K562 (cell line): ENCODE measurements around the gene TPR. TPM values are rescaled to one million over a fixed set of nuclear protein-coding genes. Genes with fewer than 3 reads are reported as not detected.

Source experiments
- ADNP ChIP-seq: fragments of 200-800 bp; sonication (Bioruptor generic); IDR thresholded peaks from 2 replicates; pipeline ENCODE4 v1.6.1; 2016; ENCODE audit warnings: missing genetic modification characterization, missing compliant biosample characterization
- CBFA2T3 ChIP-seq: fragments of 450-650 bp; IDR thresholded peaks from 2 replicates; pipeline ENCODE4 v1.6.1; 2017
- DMBX1 ChIP-seq: fragments of 250-450 bp; sonication (Bioruptor Pico); IDR thresholded peaks from 2 replicates; pipeline ENCODE4 v1.8.0; 2022; ENCODE audit warnings: inconsistent platforms, mild to moderate bottlenecking, moderate library complexity, borderline replicate concordance
- ETV1 ChIP-seq: fragments of 450-650 bp; conservative IDR thresholded peaks from 2 replicates; pipeline ENCODE4 v1.6.1; 2016; ENCODE audit warnings: missing genetic modification characterization, control low read depth, low read depth, missing compliant biosample characterization
- ILK ChIP-seq: fragments of 450-650 bp; IDR thresholded peaks from 2 replicates; pipeline ENCODE4 v1.6.1; 2016; ENCODE audit warnings: missing genetic modification characterization, low read depth, mild to moderate bottlenecking, missing compliant biosample characterization, moderate library complexity, borderline replicate concordance
- RBM15 ChIP-seq: fragments of 200-400 bp; formaldehyde crosslinking; IDR thresholded peaks from 2 replicates; pipeline ENCODE4 v1.6.1; 2018; ENCODE audit warnings: mild to moderate bottlenecking, low read length, moderate library complexity; ENCODE audit not compliant: insufficient read depth
- SMARCB1 ChIP-seq: IDR thresholded peaks from 2 replicates; pipeline ENCODE4 v1.6.1; 2011; ENCODE audit warnings: improper control_type of control experiment, low read depth; ENCODE audit not compliant: insufficient read length
- TAF9B ChIP-seq: fragments of 450-650 bp; IDR thresholded peaks from 2 replicates; pipeline ENCODE4 v1.6.1; 2018; ENCODE audit warnings: mild to moderate bottlenecking; ENCODE audit not compliant: partially characterized antibody
- ZNF551 ChIP-seq: fragments of 250-450 bp; sonication (Bioruptor Pico); IDR thresholded peaks from 2 replicates; pipeline ENCODE4 v1.5.0; 2021; ENCODE audit warnings: mild to moderate bottlenecking, moderate library complexity
- polyA plus RNA-seq, 8 experiments: library from polyadenylated mRNA; depleted of rRNA in 4 of 8; stranded (reverse) in 5 of 8; unstranded in 3 of 8; fragments of >200 nt; fragmentation: Nextera tagmentation in 2 of 8; fragmentation: Illumina TruSeq in 1 of 8; extraction: Ambion mirVana in 2 of 8; extraction: Trizol in 1 of 8; gene quantifications; 2 replicates each; pipeline versions ENCODE4 v1.2.1 to v1.2.3, GENCODE V29; 2011 to 2014; ENCODE audit warnings: inconsistent platforms in 1 of 8, missing spikeins in 1 of 8
- total RNA-seq, 7 experiments: library from RNA; depleted of rRNA in 6 of 7; stranded (reverse); fragments of >200 nt in 6 of 7; fragmentation: Illumina TruSeq in 2 of 7; extraction: Trizol in 2 of 7; gene quantifications; 2 replicates each; pipeline versions ENCODE4 v1.2.1 to v1.2.3, GENCODE V29; 2011 to 2021; ENCODE audit warnings: low replicate concordance in 1 of 7
- TF ChIP-seq, protein P1 (sequence below): fragments of 250-450 bp; sonication (Bioruptor Pico); IDR thresholded peaks from 2 replicates; pipeline ENCODE4 v1.8.0; 2022; ENCODE audit warnings: inconsistent platforms
- TF ChIP-seq, protein P2 (sequence below), 2 experiments: fragments of 450-650 bp; IDR thresholded peaks; 2 replicates each; pipeline ENCODE4 v1.6.1; 2018; ENCODE audit warnings: mild to moderate bottlenecking in 2 of 2, low read depth in 1 of 2; ENCODE audit not compliant: partially characterized antibody in 2 of 2
- TF ChIP-seq, protein P3 (sequence below): fragments of 450-650 bp; formaldehyde crosslinking; IDR thresholded peaks from 2 replicates; pipeline ENCODE4 v1.4.0; 2020; ENCODE audit warnings: mild to moderate bottlenecking, moderate library complexity
- TF ChIP-seq, protein P4 (sequence below): sonication (generic); formaldehyde crosslinking; IDR thresholded peaks from 2 replicates; pipeline ENCODE4 v1.8.0; 2022; ENCODE audit warnings: mild to moderate bottlenecking, missing genetic modification reagents
- TF ChIP-seq, protein P5 (sequence below): fragments of 450-650 bp; formaldehyde crosslinking; IDR thresholded peaks from 2 replicates; pipeline ENCODE4 v1.4.0; 2020; ENCODE audit warnings: mild to moderate bottlenecking, moderate library complexity

The TPR gene
- total and polyA plus RNA-seq, 9 of the 15 experiments (the other 6 are each of a cell fraction or from before 2014, with no cell fraction given): 48.5 to 167 (median 138) TPM

DNA sequence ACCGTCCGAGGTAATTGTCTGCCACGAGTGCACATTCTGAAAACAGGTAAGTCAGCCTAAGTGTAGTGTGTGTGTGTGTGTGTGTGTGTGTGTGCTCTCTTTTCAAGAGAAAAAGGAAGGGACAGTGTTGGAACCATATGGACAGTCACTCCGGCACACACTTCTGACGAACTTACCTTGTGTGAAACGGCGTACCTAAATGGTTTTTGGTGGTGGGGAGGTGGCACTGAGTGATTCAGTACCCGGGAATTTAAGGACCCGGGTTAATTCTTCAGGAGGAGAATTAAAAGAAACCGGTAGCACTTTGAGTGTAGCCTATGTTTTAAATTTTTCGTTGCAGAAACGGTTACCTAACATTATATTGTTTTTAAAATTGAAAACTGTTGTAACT lies 871 bp upstream of the TPR start (continued):
- TF ChIP-seq SMARCB1 (no peak), ZNF551 (CRISPR knock-in tag) (no peak), ILK (no peak), DMBX1 (CRISPR knock-in tag) (no peak), CBFA2T3 (no peak), RBM15 (no peak), ETV1 (tag) (no peak; the same call in 1 of the 2 replicates), TAF9B (peak; percentile 87), ADNP (no peak)
- TF ChIP-seq, protein P1, sequence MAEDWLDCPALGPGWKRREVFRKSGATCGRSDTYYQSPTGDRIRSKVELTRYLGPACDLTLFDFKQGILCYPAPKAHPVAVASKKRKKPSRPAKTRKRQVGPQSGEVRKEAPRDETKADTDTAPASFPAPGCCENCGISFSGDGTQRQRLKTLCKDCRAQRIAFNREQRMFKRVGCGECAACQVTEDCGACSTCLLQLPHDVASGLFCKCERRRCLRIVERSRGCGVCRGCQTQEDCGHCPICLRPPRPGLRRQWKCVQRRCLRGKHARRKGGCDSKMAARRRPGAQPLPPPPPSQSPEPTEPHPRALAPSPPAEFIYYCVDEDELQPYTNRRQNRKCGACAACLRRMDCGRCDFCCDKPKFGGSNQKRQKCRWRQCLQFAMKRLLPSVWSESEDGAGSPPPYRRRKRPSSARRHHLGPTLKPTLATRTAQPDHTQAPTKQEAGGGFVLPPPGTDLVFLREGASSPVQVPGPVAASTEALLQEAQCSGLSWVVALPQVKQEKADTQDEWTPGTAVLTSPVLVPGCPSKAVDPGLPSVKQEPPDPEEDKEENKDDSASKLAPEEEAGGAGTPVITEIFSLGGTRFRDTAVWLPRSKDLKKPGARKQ (CRISPR knock-in tag): no peak
- TF ChIP-seq, protein P2, sequence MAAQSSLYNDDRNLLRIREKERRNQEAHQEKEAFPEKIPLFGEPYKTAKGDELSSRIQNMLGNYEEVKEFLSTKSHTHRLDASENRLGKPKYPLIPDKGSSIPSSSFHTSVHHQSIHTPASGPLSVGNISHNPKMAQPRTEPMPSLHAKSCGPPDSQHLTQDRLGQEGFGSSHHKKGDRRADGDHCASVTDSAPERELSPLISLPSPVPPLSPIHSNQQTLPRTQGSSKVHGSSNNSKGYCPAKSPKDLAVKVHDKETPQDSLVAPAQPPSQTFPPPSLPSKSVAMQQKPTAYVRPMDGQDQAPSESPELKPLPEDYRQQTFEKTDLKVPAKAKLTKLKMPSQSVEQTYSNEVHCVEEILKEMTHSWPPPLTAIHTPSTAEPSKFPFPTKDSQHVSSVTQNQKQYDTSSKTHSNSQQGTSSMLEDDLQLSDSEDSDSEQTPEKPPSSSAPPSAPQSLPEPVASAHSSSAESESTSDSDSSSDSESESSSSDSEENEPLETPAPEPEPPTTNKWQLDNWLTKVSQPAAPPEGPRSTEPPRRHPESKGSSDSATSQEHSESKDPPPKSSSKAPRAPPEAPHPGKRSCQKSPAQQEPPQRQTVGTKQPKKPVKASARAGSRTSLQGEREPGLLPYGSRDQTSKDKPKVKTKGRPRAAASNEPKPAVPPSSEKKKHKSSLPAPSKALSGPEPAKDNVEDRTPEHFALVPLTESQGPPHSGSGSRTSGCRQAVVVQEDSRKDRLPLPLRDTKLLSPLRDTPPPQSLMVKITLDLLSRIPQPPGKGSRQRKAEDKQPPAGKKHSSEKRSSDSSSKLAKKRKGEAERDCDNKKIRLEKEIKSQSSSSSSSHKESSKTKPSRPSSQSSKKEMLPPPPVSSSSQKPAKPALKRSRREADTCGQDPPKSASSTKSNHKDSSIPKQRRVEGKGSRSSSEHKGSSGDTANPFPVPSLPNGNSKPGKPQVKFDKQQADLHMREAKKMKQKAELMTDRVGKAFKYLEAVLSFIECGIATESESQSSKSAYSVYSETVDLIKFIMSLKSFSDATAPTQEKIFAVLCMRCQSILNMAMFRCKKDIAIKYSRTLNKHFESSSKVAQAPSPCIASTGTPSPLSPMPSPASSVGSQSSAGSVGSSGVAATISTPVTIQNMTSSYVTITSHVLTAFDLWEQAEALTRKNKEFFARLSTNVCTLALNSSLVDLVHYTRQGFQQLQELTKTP (IDR thresholded peaks at IDR 0.05; ENCODE audit: low read depth in 1 of 2, partially characterized antibody in 2 of 2): no peak
- TF ChIP-seq, protein P3, sequence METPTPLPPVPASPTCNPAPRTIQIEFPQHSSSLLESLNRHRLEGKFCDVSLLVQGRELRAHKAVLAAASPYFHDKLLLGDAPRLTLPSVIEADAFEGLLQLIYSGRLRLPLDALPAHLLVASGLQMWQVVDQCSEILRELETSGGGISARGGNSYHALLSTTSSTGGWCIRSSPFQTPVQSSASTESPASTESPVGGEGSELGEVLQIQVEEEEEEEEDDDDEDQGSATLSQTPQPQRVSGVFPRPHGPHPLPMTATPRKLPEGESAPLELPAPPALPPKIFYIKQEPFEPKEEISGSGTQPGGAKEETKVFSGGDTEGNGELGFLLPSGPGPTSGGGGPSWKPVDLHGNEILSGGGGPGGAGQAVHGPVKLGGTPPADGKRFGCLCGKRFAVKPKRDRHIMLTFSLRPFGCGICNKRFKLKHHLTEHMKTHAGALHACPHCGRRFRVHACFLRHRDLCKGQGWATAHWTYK (CRISPR knock-in tag): no peak
- TF ChIP-seq, protein P4, sequence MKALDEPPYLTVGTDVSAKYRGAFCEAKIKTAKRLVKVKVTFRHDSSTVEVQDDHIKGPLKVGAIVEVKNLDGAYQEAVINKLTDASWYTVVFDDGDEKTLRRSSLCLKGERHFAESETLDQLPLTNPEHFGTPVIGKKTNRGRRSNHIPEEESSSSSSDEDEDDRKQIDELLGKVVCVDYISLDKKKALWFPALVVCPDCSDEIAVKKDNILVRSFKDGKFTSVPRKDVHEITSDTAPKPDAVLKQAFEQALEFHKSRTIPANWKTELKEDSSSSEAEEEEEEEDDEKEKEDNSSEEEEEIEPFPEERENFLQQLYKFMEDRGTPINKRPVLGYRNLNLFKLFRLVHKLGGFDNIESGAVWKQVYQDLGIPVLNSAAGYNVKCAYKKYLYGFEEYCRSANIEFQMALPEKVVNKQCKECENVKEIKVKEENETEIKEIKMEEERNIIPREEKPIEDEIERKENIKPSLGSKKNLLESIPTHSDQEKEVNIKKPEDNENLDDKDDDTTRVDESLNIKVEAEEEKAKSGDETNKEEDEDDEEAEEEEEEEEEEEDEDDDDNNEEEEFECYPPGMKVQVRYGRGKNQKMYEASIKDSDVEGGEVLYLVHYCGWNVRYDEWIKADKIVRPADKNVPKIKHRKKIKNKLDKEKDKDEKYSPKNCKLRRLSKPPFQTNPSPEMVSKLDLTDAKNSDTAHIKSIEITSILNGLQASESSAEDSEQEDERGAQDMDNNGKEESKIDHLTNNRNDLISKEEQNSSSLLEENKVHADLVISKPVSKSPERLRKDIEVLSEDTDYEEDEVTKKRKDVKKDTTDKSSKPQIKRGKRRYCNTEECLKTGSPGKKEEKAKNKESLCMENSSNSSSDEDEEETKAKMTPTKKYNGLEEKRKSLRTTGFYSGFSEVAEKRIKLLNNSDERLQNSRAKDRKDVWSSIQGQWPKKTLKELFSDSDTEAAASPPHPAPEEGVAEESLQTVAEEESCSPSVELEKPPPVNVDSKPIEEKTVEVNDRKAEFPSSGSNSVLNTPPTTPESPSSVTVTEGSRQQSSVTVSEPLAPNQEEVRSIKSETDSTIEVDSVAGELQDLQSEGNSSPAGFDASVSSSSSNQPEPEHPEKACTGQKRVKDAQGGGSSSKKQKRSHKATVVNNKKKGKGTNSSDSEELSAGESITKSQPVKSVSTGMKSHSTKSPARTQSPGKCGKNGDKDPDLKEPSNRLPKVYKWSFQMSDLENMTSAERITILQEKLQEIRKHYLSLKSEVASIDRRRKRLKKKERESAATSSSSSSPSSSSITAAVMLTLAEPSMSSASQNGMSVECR (CRISPR knock-in tag): peak; percentile 23; the same call in 1 of the 2 replicates
- TF ChIP-seq, protein P5, sequence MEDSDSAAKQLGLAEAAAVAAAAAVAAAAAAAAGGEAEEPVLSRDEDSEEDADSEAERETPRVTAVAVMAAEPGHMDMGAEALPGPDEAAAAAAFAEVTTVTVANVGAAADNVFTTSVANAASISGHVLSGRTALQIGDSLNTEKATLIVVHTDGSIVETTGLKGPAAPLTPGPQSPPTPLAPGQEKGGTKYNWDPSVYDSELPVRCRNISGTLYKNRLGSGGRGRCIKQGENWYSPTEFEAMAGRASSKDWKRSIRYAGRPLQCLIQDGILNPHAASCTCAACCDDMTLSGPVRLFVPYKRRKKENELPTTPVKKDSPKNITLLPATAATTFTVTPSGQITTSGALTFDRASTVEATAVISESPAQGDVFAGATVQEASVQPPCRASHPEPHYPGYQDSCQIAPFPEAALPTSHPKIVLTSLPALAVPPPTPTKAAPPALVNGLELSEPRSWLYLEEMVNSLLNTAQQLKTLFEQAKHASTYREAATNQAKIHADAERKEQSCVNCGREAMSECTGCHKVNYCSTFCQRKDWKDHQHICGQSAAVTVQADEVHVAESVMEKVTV (CRISPR knock-in tag): no peak
